GM13976 (cell line): ENCODE measurements around the gene LMNB1.
A peak's percentile ranks its signal among the peaks of the same experiment; 100 is the strongest.
"Not testable (repeated sequence)": the region's sequence is repeated elsewhere in the genome, so short reads cannot be mapped to it uniquely, and the experiment has no call there.

Experiments used
- DNase-seq: peaks from one replicate; pipeline ENCODE4 v3.0.0; 2012; ENCODE audit warnings: low spot score
- in situ Hi-C: fragments of 300-500 bp; cut with MboI; formaldehyde crosslinking; loops from one replicate; pipeline ENCODE4 v1.12.0; 2022; ENCODE audit warnings: low sequenced_read_pairs, mixed read lengths, inconsistent platforms; ENCODE audit not compliant: unreplicated experiment
- TF ChIP-seq, protein P1 (sequence below): IDR thresholded peaks from 2 replicates; pipeline ENCODE4 v1.5.1; 2012; ENCODE audit warnings: borderline replicate concordance, mild to moderate bottlenecking; ENCODE audit not compliant: insufficient read depth; ENCODE audit errors: extremely low read depth, missing control alignments, control extremely low read depth

The LMNB1 gene

DNA sequence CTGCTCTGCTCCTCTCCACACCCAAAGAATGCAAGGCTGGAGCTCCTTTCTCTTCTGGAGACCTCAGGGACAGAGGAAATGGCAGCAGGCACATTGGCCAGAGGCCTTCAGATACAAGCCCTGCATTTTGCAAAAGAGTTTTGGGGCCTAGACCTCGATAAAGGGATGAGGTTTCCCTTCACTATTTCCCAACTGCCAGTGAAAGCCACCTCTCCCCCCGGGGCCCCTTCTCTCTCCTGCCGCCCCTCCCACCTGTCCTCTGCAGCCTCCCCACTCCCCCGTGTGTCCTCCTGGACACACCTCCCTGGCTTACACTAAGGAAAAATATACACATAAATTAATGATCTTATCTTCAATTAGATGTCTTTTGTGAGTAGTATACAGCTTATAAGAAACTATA lies 21.3 kb upstream of the LMNB1 start:
- in situ Hi-C loops: no loop called here
- DNase-seq: no peak
- TF ChIP-seq, protein P1, sequence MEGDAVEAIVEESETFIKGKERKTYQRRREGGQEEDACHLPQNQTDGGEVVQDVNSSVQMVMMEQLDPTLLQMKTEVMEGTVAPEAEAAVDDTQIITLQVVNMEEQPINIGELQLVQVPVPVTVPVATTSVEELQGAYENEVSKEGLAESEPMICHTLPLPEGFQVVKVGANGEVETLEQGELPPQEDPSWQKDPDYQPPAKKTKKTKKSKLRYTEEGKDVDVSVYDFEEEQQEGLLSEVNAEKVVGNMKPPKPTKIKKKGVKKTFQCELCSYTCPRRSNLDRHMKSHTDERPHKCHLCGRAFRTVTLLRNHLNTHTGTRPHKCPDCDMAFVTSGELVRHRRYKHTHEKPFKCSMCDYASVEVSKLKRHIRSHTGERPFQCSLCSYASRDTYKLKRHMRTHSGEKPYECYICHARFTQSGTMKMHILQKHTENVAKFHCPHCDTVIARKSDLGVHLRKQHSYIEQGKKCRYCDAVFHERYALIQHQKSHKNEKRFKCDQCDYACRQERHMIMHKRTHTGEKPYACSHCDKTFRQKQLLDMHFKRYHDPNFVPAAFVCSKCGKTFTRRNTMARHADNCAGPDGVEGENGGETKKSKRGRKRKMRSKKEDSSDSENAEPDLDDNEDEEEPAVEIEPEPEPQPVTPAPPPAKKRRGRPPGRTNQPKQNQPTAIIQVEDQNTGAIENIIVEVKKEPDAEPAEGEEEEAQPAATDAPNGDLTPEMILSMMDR: no peak

DNA sequence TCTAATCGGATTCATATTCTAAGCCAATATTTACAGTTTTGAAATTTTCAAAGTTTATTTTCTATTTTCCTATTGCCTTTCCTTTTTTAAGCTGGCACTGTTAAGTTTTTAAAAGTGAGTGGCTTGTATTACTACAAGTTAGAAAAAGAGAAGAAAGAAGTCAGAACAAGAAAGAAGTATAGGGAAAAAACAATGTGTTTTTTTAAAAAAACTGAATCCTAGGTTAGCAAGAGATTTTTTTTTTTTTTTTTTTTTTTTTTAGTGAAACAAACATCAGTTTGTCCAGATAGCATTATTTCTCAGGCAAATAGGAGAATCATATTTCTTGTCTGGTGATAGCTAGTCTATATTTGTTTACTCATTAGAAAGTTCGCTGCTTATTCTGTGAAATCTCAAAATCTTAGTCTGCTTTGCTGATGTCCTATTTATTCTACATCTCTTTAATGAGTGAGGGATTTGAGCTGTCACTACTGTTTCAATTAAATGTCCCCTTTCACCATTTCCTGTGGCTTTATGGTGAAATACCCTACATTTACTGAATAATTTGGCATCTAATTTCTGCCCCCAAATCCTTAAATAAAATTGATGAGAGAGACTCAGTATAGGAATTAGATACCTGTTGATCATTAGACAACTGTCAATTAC lies 19.1 kb upstream of the LMNB1 start:
- DNase-seq: no peak
- in situ Hi-C loops: no loop called here
- TF ChIP-seq, protein P1: no peak

DNA sequence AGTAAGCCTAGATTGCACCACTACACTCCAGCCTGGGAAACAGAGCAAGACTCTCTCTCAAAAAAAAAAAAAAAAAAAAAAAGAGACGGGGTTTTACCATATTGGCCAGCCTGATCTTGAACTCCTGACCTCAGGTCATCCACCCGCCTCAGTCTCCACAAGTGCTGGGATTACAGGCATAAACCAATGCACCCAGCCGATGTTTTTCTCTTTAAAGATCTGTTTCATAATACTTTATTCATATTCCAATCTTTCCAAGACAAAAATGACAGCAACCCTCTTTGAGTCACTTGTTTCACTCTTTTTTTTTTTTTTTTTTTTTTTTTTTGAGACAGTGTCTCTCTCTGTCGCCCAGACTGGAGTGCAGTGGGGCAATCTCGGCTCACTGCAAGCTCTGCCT lies 13.6 kb upstream of the LMNB1 start:
- TF ChIP-seq, protein P1: no peak
- in situ Hi-C loops: no loop called here
- no peak for DNase-seq

DNA sequence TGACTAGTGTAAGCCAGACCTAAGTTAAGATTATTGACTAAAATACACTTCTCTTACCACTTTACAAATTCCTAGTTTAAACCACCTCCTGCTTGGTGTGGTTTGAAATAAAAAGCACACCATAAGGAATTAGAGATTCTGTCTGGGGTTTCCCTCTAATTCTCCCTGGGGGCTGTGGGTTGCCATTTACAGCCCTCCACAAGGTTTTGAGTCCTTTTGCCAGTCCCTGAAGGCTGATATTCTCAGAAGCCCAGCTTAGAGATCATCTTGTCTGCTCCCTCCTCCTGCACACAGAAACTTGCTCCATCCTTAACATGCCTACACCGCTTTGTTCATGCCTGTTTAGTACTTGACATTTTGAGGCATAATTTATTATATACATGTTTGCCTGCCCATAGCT lies 7.2 kb upstream of the LMNB1 start:
- TF ChIP-seq, protein P1: no peak
- in situ Hi-C loops: no loop called here
- no peak for DNase-seq

DNA sequence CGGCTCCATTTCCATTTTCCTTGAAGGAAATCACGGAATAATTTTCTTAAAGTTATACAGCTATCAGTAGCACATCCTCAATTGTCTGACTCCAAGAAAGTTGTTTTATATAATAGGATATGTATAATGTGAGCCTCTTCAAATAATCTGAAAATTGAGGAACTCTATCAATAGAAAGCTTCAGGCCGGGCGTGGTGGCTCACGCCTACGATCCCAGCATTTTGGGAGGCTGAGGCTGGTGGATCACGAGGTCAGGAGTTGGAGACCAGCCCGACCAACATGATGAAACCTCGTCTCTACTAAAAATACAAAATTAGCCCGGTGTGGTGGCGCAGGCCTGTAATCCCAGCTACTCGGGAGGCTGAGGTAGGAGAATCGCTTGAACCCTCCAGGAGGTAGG lies 3.4 kb upstream of the LMNB1 start:
- in situ Hi-C loops, DNase-seq: not testable (repeated sequence)

DNA sequence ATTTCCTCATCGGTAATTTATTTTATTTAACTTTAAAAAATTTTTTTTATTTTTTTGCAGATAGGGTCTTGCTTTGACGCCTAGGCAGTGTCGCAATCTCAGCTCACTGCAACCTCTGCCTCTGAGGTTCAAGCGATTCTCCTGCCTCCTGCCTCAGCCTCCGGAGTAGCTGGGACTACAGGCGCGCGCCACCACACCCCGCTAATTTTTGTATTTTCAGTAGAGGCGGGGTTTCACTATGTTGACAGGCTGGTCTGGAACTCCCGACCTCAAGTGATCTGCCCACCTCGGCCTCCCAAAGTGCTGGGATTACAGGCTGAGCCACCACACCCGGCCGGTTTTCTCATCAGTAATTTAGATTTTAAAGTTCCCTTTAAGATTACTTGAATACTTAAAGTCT lies 2.3 kb upstream of the LMNB1 start:
- DNase-seq, in situ Hi-C loops: not testable (repeated sequence)

DNA sequence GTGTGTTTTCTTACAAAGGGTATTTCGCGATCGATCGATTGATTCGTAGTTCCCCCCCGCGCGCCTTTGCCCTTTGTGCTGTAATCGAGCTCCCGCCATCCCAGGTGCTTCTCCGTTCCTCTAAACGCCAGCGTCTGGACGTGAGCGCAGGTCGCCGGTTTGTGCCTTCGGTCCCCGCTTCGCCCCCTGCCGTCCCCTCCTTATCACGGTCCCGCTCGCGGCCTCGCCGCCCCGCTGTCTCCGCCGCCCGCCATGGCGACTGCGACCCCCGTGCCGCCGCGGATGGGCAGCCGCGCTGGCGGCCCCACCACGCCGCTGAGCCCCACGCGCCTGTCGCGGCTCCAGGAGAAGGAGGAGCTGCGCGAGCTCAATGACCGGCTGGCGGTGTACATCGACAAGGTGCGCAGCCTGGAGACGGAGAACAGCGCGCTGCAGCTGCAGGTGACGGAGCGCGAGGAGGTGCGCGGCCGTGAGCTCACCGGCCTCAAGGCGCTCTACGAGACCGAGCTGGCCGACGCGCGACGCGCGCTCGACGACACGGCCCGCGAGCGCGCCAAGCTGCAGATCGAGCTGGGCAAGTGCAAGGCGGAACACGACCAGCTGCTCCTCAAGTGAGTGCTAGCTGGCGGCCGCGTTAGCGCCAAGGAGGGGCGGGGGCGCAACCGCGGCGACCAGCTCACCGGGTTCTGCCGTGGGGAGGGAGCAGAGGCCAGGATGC lies 480 bp downstream of the LMNB1 start:
- no peak for DNase-seq
- in situ Hi-C loops: no loop called here
- TF ChIP-seq, protein P1: peak; percentile 18

DNA sequence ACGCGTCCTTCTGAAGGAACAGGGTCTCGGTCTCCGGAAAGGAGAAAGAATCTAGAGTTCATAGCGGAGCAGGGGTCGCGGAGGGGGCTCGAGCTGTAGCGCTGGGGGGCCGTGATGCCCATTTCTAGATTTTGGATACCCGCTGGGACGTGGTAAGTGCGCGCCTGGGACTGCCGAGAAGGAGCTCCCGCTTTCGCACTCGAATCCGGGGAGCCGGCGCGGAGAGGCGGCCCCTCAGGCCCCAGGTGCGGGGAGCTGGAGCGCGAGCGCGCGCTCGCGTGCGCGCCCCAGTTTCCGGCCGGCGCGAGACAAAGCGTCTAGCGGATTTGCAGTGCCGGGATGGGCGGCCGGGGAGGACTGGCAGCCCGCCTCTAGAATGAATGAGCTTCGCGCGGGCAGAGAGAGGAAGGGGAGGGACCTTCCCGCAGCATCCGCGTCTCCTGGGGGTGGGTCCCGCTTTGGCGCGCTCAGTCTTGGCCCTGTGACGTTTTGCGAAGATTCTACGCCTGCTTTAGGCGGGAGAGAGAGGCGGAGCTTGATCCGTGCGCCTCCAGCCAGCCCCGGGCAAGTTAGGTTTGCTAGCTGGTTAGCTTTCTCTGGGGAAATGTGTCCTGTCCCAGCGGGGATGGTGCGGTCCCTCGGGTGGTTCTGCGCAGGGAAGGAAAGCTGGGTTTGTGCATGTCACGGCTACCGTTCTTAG lies 1.2 kb downstream of the LMNB1 start:
- TF ChIP-seq, protein P1: no peak
- in situ Hi-C loops: no loop called here
- DNase-seq: peak; percentile 87
